ENCODE measurements around the gene IL27RA.

IL27RA gene

GRCh38 chr19:14031719-14032480 is at the start of gene IL27RA:
Gene IL27RA (plus strand): TSS chr19:14031762. CDS start chr19:14031873, 111 bp downstream.
- peak; percentile 82 for ATAC-seq

- no peak for ATAC-seq
These were observed 49.5 kb upstream of the IL27RA start for GRCh38 chr19:13981988-13982501.

GRCh38 chr19:13982773-13983172 is 48.8 kb upstream of the IL27RA start:
- no peak for ATAC-seq

- no peak for ATAC-seq
These were observed 48.2 kb upstream of the IL27RA start for GRCh38 chr19:13983213-13983889.

- no peak for ATAC-seq
These were observed 47.4 kb upstream of the IL27RA start for GRCh38 chr19:13984186-13984585.

- no peak for ATAC-seq
These were observed 46.5 kb upstream of the IL27RA start for GRCh38 chr19:13984875-13985741.

- peak; percentile 2 to 3 for ATAC-seq
These were observed 45.7 kb upstream of the IL27RA start for GRCh38 chr19:13985771-13986347.

- peak; percentile 92 to 93 for ATAC-seq
These were observed 45.1 kb upstream of the IL27RA start for GRCh38 chr19:13986348-13986904.

GRCh38 chr19:13987101-13987890 is 44.3 kb upstream of the IL27RA start:
- no peak for ATAC-seq

GRCh38 chr19:13989487-13989886 is 42.1 kb upstream of the IL27RA start:
- ATAC-seq = no peak

- no peak for ATAC-seq
These were observed 41.5 kb upstream of the IL27RA start for GRCh38 chr19:13990085-13990484.

- no peak for ATAC-seq
These were observed 39.5 kb upstream of the IL27RA start for GRCh38 chr19:13992025-13992424.

- ATAC-seq = no peak
These were observed 37.8 kb upstream of the IL27RA start for GRCh38 chr19:13993590-13994300.

GRCh38 chr19:13995017-13995728 is 36.4 kb upstream of the IL27RA start:
- no peak for ATAC-seq

- ATAC-seq = no peak
These were observed 35.4 kb upstream of the IL27RA start for GRCh38 chr19:13995878-13996765.

- ATAC-seq = no peak
These were observed 34.5 kb upstream of the IL27RA start for GRCh38 chr19:13996928-13997630.

- ATAC-seq = no peak
These were observed 34.0 kb upstream of the IL27RA start for GRCh38 chr19:13997631-13997962.

GRCh38 chr19:13998426-13998825 is 33.1 kb upstream of the IL27RA start:
- ATAC-seq = no peak

- ATAC-seq = no peak
These were observed 32.5 kb upstream of the IL27RA start for GRCh38 chr19:13999085-13999484.

Measured in activated CD4-positive, CD25-positive, alpha-beta regulatory T cell treated with anti-CD3 and anti-CD28 coated beads, Interleukin-2, amount 50 U/mL, for 24 hours (primary cell).